Left lung (tissue), 10 donors: ENCODE measurements around the gene AMOT. TPM values are rescaled to one million over a fixed set of nuclear protein-coding genes. Genes with fewer than 3 reads are reported as not detected.

Source experiments
- ATAC-seq: fragments of 200-7000 bp; cut with Tn5 transposase; one replicate; pipeline ENCODE4 v1.9.1; 2020; ENCODE audit warnings: moderate library complexity
- DNase-seq, 4 donors: peaks; one replicate each; pipeline ENCODE4 v3.0.0-alpha.2; 2013 to 2020
- H3K27ac ChIP-seq, 2 donors: fragments of 200-600 bp; sonication (generic) in 1 of 2; one replicate each; pipeline versions ENCODE4 v1.5.0 to v1.8.0; 2020 to 2021
- H3K27me3 ChIP-seq, 2 donors: fragments of 200-600 bp; sonication (generic) in 1 of 2; one replicate each; pipeline versions ENCODE4 v1.5.0 to v1.8.0; 2020 to 2021
- H3K36me3 ChIP-seq, 2 donors: fragments of 200-600 bp; sonication (generic) in 1 of 2; one replicate each; pipeline versions ENCODE4 v1.5.0 to v1.8.0; 2020 to 2021
- H3K4me1 ChIP-seq, 2 donors: fragments of 200-600 bp; one replicate each; pipeline ENCODE4 v1.8.0; 2021
- H3K4me3 ChIP-seq, 2 donors: fragments of 200-600 bp; sonication (generic) in 1 of 2; one replicate each; pipeline versions ENCODE4 v1.5.0 to v1.8.0; 2020 to 2021; ENCODE audit warnings: mild to moderate bottlenecking in 1 of 2
- H3K9me3 ChIP-seq, 2 donors: fragments of 200-600 bp; sonication (generic) in 1 of 2; one replicate each; pipeline versions ENCODE4 v1.5.0 to v1.8.0; 2020 to 2021
- intact Hi-C, 2 donors: fragments of 100-400 bp; cut with DNase I; formaldehyde crosslinking; loops; one replicate each; pipeline versions ENCODE4 v1.11.2 to v1.14.2; 2022
- polyA plus RNA-seq, 6 donors: library from polyadenylated mRNA; unstranded; fragments of 120-200 nt; gene quantifications; one replicate each; pipeline ENCODE4 v1.2.1, GENCODE V29; 2013; ENCODE audit not compliant: insufficient read length in 6 of 6
- total RNA-seq, 2 donors: library from RNA; stranded (reverse); fragmentation: NEBNext Ultra II Directional; extraction: Animal tissue kit (Norgen Biotek cat#: 25700); gene quantifications; one replicate each; pipeline ENCODE4 v1.2.1, GENCODE V29; 2021
- TF ChIP-seq, protein P1 (sequence below), 2 donors: fragments of 200-600 bp; sonication (generic) in 1 of 2; IDR thresholded peaks; one replicate each; pipeline versions ENCODE4 v1.5.0 to v1.8.0; 2021; ENCODE audit warnings: antibody characterized with exemption in 2 of 2
- donor health status: DM: no; HTN: yes; CAD: no.
- donor health status: DM: no; HTN: no; CAD: no.

Gene AMOT
- total and polyA plus RNA-seq, 8 donors: 7.5 to 31.0 (median 21.6) TPM

DNA sequence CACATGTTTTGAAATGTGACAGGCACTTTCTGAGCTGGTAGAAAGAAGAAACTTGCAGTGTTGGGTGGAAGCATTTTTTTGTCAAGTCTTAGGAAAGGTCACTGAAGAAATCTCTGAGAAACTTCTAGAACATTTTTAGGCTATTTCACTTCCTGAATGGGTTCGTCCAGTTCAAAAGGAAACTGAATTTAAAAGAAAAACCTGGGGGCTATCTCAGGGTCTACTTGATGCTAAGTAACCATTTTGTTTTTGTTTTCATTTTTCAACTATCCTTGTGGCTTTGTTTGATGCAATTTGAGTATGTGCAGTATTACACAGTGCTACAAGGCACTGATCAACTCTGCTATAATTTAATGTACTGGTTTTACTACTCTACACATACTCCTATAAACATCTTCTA, 34.0 kb upstream of the AMOT start:
- intact Hi-C loops: no loop called here
- ATAC-seq: no peak
- no peaks in the 10 kb centered on the region for H3K9me3 ChIP-seq

DNA sequence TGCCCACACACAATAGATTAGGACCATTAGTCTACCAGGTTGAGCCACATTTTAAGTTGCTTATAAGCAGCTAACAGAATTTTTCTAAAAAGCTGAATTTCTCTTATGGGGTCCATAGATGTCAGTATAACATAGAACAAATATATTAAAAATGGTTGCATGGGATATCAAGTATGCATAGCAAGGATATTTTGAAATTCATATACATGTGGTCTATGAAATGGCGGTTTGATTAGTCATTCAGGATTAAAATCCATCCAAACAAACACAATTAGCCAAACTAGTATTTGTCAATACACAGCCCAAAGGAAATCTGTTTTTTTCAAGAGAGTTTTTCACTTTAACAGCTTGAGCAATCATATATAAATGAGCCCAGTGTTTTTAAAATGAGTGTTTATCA, 33.5 kb upstream of the AMOT start:
- Histone ChIP-seq H3K27me3 (peaks cover 0 to 16% of the 10 kb centered on the region in 2 donors), H3K9me3 (no peaks in the 10 kb centered on the region), H3K36me3 (no peaks in the 10 kb centered on the region), H3K4me1 (no peaks in the 10 kb centered on the region), H3K27ac (no peak overlapping the region), H3K4me3 (no peak overlapping the region)
- ATAC-seq: no peak
- TF ChIP-seq, protein P1, sequence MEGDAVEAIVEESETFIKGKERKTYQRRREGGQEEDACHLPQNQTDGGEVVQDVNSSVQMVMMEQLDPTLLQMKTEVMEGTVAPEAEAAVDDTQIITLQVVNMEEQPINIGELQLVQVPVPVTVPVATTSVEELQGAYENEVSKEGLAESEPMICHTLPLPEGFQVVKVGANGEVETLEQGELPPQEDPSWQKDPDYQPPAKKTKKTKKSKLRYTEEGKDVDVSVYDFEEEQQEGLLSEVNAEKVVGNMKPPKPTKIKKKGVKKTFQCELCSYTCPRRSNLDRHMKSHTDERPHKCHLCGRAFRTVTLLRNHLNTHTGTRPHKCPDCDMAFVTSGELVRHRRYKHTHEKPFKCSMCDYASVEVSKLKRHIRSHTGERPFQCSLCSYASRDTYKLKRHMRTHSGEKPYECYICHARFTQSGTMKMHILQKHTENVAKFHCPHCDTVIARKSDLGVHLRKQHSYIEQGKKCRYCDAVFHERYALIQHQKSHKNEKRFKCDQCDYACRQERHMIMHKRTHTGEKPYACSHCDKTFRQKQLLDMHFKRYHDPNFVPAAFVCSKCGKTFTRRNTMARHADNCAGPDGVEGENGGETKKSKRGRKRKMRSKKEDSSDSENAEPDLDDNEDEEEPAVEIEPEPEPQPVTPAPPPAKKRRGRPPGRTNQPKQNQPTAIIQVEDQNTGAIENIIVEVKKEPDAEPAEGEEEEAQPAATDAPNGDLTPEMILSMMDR (IDR thresholded peaks at IDR 0.05): no peak
- no peak for DNase-seq
- intact Hi-C loops: no loop called here

More for the DNA sequence above, 34.0 kb upstream of the AMOT start:
- Histone ChIP-seq H3K36me3 (no peaks in the 10 kb centered on the region), H3K27ac (no peak overlapping the region), H3K27me3 (peaks cover 0 to 16% of the 10 kb centered on the region in 2 donors), H3K4me1 (no peaks in the 10 kb centered on the region), H3K4me3 (no peak overlapping the region)
- no peak for DNase-seq
- TF ChIP-seq, protein P1 (IDR thresholded peaks at IDR 0.05): no peak

DNA sequence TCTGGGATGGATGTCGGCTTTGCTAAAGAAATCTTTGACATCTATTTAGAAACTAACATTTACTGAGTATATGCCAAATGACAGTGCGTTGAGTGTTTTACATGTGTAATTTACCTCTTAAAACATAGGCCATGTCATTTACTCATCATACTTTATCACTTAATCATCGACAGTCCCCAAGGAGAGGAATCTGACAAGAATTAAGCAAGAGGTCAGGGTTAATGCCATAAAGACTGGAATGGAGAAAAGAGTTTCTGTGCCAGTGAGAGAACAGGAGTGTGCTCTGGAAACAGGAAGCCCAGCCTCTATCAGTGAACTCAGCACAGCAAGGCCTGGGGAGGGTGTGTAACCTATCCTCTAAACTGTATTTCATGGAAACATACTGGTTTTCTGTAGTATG, 28.0 kb upstream of the AMOT start:
- no peaks in the 10 kb centered on the region for H3K4me1 ChIP-seq
- intact Hi-C loops: no loop called here
- TF ChIP-seq, protein P1 (IDR thresholded peaks at IDR 0.05): no peak
- no peak overlapping the region for H3K27ac ChIP-seq
- peaks cover 0 to 7% of the 10 kb centered on the region in 2 donors for H3K27me3 ChIP-seq
- ATAC-seq: no peak
- H3K4me3 ChIP-seq: no peak overlapping the region
- DNase-seq: no peak
- H3K9me3 ChIP-seq: no peaks in the 10 kb centered on the region
- no peaks in the 10 kb centered on the region for H3K36me3 ChIP-seq

DNA sequence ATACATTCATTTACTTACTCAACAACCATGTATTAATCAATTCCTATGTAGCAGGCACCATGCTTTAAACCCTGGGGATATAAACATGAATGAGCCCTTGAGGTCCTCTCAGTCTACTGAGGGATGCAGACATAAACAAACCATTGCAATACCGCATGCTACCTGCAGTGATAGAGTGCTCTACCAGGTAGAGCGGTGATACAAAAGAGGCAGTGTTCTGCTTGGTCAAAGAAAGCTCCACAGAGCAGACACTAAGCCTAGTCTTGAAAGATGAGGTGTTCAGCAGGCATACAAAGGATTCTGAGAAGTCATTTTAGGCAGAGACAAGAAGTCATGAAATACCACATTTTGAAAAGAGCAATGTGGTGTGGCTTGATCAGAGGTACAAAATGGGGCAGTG, 26.9 kb upstream of the AMOT start:
- no peak for DNase-seq
- H3K27ac ChIP-seq: no peak overlapping the region
- no peaks in the 10 kb centered on the region for H3K9me3 ChIP-seq
- no peak for ATAC-seq
- TF ChIP-seq, protein P1 (IDR thresholded peaks at IDR 0.05): no peak
- H3K4me3 ChIP-seq: no peak overlapping the region
- peaks cover 0 to 7% of the 10 kb centered on the region in 2 donors for H3K27me3 ChIP-seq
- no peaks in the 10 kb centered on the region for H3K4me1 ChIP-seq
- intact Hi-C loops: no loop called here
- no peaks in the 10 kb centered on the region for H3K36me3 ChIP-seq

DNA sequence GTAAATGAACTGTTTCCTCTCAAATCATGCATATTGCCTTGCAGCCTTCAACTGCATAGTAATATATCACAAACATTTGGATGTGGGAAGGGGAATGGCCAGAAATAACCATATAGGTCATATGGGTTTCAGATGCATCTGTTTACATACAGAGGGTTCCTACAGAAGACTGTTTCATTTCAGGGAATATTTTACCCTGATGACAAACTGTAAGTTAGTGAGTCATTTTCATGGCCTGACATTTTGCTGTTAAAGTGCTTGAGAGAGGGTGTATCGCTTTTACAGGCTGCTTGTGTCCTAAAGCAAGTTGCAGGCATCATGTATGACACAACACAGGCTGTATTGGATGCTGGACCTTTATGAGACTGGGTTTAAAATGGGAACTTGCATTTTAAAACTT, 25.5 kb upstream of the AMOT start:
- TF ChIP-seq, protein P1 (IDR thresholded peaks at IDR 0.05): no peak
- Histone ChIP-seq H3K4me1 (no peaks in the 10 kb centered on the region), H3K27me3 (peaks cover 0 to 3% of the 10 kb centered on the region in 2 donors), H3K36me3 (no peaks in the 10 kb centered on the region), H3K4me3 (no peak overlapping the region), H3K9me3 (no peaks in the 10 kb centered on the region), H3K27ac (no peak overlapping the region)
- ATAC-seq (no peak), DNase-seq (no peak)
- intact Hi-C loops: no loop called here
